ENCODE measurements around the gene LTN1.
A peak's percentile ranks its signal among the peaks of the same experiment; 100 is the strongest.
"Not testable (repeated sequence)": the region's sequence is repeated elsewhere in the genome, so short reads cannot be mapped to it uniquely, and the experiment has no call there.

LTN1 gene, protein sequence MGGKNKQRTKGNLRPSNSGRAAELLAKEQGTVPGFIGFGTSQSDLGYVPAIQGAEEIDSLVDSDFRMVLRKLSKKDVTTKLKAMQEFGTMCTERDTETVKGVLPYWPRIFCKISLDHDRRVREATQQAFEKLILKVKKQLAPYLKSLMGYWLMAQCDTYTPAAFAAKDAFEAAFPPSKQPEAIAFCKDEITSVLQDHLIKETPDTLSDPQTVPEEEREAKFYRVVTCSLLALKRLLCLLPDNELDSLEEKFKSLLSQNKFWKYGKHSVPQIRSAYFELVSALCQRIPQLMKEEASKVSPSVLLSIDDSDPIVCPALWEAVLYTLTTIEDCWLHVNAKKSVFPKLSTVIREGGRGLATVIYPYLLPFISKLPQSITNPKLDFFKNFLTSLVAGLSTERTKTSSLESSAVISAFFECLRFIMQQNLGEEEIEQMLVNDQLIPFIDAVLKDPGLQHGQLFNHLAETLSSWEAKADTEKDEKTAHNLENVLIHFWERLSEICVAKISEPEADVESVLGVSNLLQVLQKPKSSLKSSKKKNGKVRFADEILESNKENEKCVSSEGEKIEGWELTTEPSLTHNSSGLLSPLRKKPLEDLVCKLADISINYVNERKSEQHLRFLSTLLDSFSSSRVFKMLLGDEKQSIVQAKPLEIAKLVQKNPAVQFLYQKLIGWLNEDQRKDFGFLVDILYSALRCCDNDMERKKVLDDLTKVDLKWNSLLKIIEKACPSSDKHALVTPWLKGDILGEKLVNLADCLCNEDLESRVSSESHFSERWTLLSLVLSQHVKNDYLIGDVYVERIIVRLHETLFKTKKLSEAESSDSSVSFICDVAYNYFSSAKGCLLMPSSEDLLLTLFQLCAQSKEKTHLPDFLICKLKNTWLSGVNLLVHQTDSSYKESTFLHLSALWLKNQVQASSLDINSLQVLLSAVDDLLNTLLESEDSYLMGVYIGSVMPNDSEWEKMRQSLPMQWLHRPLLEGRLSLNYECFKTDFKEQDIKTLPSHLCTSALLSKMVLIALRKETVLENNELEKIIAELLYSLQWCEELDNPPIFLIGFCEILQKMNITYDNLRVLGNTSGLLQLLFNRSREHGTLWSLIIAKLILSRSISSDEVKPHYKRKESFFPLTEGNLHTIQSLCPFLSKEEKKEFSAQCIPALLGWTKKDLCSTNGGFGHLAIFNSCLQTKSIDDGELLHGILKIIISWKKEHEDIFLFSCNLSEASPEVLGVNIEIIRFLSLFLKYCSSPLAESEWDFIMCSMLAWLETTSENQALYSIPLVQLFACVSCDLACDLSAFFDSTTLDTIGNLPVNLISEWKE (N-terminal part only)

DNA sequence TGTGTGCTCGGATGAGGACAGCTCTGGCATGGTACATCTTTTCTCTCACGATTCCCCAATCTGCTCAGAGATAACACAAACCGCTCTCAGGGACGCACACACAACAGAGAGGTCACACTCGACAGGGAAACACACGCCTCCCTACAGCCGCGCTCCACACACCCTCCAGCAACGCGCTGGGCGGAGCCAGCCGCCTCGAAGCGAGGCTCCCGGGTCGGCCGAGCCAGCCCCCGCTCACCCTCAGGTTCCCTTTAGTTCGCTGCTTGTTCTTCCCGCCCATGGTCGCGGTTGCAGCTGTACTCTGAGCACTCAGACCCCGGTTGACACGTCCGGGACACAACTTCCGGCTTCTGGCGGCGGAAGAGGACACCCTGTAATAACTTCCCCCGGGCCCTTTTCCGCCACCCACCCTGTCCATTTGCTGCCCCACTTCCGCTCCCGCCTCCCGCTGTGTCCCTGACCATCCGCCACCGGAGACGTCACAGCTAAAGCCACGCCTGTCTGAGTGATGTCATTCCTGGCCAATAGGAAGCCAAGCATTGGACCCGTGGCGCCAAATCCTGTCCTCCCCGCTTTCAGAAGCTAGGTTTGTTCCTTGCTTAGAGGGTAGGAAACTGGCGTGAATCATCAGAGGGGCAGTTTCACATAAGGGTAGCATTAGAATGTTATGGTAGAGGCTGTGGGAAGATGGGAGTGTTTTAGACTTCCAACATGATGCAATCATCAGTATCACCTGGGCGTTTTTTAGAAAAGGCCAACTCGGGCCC, at the start of gene LTN1:
Gene LTN1 (minus strand): TSS at position 352 of the 767 bp plus-strand sequence. CDS start 72 bp downstream, at position 280.
- peak; percentile 95 for DNase-seq (ENCODE audit: low spot score)

DNA sequence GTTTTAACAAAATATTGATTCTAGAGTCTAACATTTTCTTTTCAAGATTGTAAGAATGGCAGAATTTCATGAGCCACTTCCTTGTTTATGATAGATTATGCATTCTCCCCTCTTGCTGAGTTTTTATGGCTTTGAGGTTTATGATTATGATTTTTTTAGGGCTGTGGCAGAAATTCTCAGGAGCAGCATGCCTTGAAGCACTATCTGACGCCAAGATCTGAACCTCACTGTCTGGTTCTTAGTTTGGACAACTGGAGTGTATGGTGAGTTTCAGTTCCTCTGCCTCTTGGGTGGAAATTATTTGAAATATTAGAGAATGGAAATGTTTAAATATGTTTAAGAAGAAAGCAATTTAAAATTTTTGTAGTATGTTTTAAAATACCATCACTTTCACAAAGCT, 42.0 kb upstream of the LTN1 start:
- no peak for DNase-seq (ENCODE audit: low spot score)

DNA sequence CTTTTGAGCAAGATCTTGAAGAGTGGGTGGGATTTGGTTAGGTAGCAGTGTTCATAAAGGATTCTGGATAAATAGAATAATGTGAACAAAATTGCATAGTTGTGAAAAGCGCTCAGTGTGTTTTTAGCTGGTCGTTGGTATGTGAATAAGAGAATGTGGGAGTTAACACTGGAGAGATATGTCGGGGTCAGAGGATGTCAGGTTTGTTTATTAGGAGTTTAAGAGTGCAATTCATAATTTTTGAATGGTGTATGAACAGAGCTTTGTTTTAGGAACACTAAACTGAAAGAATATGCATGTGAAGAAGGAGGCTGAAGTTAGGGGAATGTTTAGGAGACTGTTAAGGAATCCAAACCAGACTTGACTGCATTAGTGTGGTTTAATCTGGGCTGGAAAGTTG, 41.2 kb upstream of the LTN1 start:
- DNase-seq (ENCODE audit: low spot score) = no peak

DNA sequence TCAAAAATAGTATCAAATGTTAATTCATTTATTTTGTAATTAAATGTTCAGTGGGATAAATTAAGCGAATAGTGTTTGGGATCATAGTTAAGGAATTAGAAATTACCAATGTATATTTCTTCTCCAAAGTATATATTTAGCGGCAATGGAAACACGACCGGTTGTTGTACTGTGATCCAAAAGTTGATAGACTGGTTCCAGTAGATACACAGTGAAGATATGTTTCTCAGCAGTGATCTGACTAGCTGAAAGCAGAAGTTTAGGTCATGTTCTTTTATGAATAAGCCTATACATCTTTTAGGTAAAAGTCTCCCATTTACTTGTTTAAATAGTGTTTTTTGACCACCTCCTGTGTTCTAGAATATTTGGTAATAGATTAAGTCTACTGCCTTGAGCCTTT, 40.6 kb upstream of the LTN1 start:
- DNase-seq (ENCODE audit: low spot score) = no peak

DNA sequence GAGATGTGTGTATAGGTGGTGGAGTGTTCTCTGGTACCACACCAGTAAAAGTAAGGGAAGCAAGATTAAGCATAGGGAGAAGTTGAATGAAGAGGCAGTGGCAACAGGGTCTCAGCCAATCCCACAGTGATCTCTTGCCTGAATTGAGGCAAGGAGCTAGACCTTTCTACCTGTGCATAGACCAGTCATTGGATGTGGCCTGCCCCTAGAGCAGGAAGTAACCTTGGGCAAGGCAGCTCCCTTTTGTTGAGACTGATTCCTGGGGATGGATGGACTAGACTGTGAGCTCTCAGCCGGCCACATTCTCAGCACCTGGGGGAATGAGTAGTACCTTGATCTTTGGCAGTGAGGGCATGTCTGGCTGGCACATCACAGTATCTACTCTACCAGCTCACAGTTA, 38.2 kb upstream of the LTN1 start:
- no peak for DNase-seq (ENCODE audit: low spot score)

DNA sequence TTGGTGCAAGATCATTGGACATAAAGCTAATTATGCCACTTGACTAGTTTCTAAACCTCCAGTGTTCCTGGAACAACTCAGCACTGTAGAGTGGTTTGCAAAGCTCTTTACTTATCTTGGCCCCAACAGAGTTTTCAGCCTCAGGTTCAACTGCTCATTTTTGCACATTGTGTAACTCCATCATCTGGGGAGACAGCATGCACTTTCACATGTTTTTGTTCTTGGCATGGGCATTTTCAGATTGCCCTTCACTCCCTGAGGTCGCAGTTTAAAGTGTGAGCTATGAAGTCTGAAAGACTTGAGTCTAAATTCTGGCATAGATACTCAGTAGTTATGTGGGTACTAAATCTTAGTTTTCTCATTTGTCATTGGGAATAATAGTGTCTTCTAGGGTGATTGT, 36.8 kb upstream of the LTN1 start:
- DNase-seq (ENCODE audit: low spot score) = no peak

DNA sequence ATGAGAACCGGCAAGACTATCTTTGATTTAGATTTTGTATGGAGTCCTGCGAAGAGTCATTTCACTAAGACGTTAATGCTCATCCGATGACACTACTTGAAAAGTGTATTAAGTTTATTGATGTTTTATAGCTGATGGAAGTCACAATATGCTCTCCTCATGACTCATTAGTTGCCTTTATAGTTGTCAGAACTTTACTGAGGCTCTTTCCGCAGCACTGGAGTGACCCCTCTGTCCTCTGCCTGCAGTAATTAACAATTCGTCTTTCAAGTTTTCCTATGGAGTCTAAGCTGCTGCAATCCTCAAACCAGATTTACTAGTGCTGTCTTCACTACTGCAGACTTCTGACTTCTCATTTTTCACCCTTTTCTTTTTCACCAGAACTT, 32.6 kb upstream of the LTN1 start:
- DNase-seq (ENCODE audit: low spot score) = no peak

DNA sequence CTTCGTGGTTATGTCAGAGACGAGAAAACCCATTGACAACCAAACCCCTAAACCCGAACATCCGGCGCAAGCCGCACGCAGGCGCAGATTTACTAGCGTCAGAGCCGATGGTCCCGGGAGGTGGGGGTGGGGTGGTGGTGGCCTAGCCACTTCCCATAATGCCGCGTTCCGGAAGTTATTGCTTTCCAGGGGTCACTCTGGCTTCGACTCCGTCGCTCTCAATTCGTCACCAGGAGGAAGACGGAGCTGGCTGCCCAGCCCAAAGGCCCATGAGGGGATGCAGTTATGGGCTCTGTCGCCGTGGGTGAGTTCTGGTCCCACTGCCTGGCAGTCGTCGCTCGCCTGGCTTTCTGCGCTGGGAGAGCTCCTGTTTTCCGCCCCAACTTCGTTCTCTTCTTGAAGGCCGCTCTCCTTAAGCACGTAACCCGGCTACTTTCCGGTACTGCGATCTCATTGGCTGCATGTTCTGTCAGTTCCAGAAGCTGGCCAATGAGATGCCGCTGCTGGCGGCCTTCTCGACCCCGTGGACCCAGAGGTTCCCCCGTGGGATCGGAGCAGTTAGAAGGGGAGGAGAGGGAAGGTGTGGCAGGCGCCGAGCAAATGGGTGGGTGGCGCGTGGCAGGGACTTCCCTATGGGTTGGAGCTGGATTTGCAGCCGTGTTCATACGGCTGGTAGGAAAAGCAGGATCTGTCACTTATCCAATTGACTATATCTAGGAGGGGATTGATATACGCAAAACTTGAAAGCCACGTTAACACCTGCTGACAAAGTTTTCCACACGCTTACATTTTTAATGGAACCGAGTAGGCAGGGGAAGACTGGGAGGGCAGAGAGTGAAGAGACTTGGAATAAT, 32.0 kb upstream of the LTN1 start, which contains the start of gene USP16:
Gene USP16 (plus strand): TSS at position 195 of the 854 bp plus-strand sequence. CDS start 3,246 bp downstream, outside the sequence.
- DNase-seq (ENCODE audit: low spot score) = peak; percentile 95

DNA sequence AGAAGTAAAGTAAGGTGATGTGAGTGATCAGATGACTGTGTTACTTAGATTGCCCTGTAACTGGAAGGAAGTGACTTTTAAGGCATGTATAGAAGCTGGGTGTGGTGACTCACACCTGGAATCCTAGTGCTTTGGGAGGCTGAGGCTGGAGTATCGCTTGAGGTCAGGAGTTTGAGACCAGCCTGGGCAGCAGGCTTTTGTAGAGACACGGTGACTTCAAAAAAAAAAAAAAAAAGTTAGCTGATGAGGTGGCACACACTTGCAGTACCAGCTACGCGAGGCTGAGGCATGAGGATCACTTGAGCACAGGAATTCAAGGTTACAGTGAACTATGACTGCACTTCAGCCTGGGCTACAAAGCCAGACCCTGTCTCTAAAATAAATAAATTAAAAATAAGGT, 29.5 kb upstream of the LTN1 start:
- DNase-seq (ENCODE audit: low spot score) = no peak

DNA sequence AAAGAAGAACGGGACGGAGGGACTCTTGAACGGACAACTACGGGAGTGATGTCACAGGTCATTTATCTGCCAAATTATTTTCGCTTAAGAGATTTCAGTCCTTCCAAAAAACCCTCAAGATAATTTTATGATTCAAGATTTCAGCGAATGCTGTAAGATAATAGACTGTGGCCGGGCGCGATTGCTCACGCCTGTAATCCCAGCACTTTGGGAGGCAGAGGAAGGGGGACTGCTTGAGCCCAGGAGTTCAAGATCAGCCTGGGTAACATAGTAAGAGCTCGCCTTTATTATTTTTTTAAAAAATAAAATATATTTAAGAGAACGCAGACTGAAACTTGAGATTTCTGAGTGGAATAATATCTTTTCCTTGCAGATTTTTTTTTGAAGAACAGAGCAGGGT, 25.9 kb upstream of the LTN1 start:
- no peak for DNase-seq (ENCODE audit: low spot score)

DNA sequence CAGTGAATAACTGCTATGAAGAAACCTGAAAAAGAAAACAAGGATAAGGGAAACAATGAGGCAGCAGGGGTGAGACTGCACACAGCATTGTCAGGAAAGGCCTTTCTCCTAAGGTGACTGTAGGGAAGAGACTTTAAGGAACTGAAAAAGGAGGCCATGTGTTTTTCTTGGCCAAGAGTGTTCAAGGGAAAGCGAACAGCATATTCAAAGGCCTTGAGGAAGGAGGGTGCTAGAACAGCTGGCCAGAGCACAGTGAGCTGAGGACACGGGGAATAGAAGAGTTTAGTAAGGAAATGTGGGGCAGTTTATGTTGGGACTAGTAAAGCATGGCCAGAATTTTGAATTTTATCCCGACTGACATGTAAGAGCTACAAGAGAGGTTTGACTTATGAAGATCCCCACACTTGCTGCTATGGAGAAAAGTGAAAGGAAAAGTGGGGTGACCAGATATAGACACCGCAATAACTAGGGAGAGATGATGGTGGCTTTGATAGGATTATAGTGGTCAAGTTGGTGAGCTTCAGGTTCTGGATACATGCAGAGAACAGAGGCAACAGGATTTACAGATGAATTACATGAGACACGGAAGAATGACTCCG, 25.1 kb upstream of the LTN1 start:
- no peak for DNase-seq (ENCODE audit: low spot score)

DNA sequence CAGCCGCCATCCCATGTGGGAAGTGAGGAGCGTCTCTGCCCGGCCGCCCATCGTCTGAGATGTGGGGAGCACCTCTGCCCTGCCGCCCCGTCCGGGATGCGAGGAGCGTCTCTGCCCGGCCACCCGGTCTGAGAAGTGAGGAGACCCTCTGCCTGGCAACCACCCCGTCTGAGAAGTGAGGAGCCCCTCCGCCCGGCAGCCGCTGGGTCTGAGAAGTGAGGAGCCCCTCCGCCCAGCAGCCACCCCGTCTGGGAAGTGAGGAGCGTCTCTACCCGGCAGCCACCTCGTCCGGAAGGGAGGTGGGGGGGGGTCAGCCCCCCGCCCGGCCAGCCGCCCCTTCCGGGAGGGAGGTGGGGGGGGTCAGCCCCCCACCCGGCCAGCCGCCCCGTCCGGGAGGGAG, 18.6 kb upstream of the LTN1 start:
- DNase-seq (ENCODE audit: low spot score) = not testable (repeated sequence)

DNA sequence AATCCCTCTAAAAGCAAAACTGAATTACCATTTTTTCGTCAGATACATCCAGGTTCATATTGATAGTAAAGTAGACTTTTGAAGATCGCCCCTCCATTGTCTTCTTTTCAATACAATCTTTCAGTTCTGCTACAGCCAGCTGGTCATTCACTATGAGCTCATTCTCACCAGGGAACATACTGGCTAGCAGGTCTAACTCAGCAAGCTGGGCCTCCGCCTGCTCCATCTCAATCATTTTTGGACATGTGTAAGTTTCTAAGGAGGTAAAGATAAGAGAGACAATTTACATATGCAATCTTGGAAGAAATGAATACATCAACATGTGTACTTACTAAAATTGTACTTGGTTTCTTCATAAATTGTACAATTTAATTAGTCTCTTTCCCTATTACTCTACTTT, 15.7 kb upstream of the LTN1 start:
- DNase-seq (ENCODE audit: low spot score) = no peak

DNA sequence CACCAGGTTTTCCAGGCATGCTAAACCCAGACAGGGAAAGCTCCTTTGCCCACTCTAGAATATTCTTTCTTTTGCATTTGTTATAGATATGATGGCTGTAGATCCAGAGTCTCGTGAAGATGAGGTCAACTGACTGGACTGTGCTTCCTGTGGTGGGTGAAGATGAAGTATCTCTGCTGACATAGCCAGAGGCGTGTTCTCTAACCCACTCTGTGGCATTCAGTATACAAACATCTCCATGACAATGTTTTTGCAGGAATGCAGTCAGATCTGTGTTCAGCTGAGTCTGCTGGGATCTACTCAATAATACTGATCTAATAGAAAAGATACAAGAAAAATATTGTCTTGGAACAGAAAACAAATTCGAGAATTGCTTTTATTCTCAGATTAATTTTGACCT, 15.1 kb upstream of the LTN1 start:
- DNase-seq (ENCODE audit: low spot score) = no peak

DNA sequence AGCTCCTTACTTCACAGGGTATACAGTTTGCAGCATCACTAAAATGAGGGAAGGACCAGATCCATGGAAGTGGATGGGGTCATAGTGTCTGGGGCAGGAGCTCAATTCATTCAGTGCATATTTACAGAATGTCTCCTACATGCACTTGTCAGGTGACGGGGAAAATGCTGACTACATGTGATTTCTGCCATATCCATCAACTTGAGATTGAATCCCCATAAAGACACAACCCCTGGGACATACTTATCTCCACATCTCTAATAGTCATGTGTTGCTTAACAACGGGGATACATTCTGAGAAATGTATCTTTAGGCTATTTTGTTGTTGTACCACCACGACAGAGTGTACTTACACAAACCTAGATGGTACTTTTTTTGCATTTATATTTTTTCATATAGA, 14.5 kb upstream of the LTN1 start:
- DNase-seq (ENCODE audit: low spot score) = no peak

DNA sequence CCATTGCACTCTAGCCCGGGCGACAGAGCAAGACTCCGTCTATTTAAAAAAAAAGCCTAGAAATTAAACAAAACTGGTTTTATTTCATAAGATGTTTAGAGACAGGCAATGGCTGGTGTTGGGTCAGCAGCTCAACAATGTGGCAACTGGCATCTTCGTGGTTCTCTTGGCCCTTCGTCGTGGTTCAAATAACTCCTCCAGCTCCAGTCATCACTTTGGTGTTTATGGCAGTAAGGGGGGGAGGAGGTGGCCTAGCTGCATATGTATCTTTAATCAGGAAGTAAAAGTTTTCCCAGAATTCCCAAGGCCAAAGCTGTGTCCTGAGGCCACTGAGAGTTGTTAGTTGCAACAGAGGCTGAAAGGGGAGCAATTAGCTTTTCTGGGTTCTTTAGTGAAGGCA, 13.0 kb upstream of the LTN1 start:
- DNase-seq (ENCODE audit: low spot score) = no peak

DNA sequence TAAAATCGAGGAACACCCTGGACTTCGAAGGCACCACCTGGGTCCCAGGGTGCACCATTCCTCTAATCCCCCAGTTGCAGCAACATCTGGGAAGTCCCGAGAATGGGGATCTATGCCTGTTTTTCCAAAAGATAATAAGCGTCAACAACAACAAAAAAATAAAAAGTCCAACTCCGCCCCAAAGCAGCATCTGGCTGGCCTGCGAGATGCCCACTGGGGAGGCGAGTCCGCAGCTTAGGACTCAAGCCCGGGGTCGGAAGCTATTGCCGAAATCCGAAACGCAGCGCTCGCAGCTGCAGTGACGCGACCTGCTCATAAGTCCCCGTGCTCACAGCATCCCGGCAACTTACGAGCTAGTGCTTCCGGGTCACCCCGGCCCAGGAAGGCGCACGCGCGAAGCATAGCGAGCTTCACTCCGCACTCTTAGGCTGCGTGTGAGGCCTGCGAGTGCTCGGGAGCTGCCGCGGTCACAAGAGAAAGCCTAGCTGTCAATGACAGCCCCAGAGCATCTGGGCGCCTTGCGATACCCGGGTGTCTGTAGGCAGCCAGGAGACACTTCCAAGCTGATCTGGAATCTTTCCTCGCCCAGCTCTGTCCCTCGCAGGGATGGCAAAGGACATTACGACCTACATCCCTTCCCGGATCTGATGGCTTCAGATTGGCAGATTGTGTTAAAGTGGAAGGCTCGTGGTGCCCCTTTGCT, 9.9 kb upstream of the LTN1 start:
- peak; percentile 91 for DNase-seq (ENCODE audit: low spot score)

DNA sequence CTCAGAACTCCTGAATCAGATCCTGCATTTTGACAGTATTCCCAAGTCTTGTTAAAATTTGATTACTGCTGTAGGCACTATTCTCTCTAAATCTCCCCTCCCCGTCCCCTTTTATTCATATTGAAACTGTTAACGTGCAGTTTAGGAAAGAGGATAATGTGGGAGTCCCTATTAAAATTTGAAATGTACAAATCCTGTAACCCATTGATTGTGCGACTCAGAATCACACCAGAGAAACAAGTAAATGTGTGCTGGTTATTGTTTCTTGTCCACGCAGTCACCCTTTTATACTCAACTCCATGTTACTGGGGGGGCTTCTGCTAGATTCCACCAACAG, 584 bp upstream of the LTN1 start:
- DNase-seq (ENCODE audit: low spot score) = no peak

DNA sequence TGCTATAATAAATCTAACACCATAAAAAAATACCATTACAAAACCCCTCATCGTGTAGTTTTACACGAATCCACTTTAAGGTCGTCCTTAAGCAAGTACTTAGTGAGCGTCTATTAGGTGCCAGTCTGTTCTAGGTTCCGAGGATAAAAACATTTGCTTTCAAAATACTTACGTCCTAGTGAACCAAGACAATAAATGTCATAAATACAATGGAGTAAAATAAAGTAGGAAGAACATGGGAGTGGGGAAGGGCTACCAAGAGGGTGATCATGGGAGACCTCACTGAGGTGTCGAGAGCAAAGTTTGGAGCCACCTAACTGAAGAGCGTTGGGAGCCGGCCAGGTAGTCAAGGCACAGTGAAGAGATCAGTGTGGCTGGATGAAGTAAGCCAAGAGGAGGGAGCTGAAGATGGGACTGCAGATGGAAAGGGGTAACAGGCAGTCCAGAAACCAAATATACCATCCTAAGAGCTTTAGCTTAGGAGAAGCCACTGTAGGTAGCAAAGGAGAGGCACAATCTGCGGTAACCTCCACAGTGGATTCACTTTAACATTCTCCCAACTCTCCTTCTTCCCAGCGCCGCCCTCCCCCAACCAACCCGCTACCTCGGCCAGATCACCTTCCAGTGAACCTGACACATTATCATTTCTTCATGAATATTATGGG, 684 bp downstream of the LTN1 start:
- DNase-seq (ENCODE audit: low spot score) = peak; percentile 3
